Amniotic epithelial cell (primary cell): ENCODE data around the gene PACSIN2.
"Not testable (repeated sequence)": the region's sequence is repeated elsewhere in the genome, so short reads cannot be mapped to it uniquely, and the experiment has no call there.

Experiments
- DNase-seq: peaks from one replicate; pipeline ENCODE4 v3.0.0-alpha.2; 2010; ENCODE audit warnings: low read depth

The PACSIN2 gene

DNA sequence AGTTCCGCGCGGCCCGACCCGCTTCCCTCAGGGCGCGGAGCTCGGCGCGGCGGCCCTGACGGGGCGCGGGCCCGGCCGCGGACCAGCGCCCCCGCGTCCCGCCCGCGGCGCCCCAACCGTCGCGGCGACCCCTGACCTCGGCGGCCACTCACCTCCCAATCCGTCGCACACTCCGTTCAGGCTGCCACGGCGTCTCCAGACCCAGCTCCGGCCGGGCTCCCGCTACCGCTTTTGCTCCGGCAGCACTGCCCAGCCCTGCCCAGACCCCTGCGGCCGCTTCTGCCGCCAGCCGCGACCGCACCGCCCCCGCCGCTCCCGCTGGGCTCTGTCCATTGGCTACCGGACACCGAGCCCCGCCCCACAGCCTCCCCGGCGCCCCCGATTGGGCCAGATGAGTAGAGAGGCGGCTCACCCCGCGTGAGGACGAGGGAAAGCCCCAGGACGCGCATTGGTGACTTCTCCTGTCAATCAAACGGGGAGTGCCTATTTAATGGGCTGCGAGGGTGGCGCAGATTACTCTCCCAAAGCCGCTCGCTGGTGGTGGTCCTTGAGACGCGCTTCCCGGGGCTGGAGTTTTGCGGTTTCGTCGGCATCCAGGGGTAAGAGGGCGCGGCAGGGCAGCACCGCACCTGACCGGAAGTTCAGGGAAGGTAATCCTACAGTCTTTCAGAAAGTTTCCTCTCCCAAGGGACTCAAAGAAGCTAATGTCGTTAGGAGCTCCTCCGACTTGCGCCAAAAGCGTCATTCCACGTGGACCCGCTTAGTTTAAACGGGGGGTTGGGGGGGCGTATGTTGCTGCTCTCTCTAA, at the start of gene PACSIN2:
Gene PACSIN2 (minus strand): TSS at position 281 of the 808 bp plus-strand sequence. CDS start 103,069 bp downstream, outside the sequence.
- DNase-seq = peak; percentile 96

DNA sequence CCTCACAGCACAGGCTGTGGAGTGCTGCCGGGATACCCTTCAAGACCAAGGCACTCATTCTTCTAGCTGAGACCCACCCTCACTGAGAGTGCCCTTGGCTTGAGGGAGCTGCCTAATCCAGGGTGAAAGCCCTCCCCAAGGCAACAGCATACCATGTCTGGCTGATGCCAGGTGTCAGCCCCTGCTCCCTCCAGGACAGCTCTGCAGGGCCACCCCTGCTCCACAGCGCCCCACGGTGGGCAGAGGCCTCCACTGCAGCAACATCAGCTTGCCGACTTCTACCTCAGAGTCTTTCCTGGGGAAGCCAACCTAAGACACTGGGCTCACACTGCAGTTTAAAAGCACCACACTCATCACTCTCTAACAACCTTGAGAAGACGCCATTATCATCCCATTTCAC, 45.2 kb upstream of the PACSIN2 start:
- DNase-seq = no peak

DNA sequence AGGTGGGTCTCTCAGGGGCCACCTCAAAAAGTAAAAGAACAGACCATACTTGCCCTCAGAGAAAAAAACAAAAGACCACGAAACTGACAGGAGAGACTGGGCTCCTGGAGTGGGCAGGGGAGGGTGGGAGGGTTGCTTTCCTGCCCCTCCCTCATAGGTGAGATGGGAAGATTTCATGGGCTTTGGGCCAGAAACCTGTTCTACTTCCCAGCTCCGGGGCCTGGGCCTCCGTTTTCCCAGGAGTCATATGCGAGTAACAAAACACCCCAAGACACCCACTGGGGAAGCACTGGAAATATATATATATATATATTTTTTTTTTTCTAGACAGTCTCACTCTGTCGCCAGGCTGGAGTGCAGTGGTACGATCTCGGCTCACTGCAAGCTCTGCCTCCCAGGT, 42.7 kb upstream of the PACSIN2 start:
- DNase-seq = no peak

DNA sequence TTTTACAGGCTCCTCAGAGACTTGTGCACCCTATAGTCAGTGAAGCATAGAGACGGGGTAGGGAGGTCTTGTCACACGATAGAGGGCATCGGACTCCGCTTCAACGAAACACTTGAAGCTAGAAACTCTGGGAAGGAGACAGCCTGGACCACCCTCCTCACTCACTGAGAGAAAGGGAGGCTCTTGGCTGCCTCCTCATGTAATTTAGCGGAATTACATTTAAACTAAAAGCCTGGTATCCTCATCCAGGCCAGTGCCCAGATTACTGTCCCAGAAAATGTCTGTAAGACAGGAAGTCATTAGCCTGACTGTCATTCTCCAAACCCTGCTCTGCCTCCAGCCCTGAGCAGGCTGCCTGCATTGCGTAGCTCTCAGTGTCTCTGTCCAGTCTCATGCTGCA, 38.2 kb upstream of the PACSIN2 start:
- no peak for DNase-seq

- DNase-seq = no peak
Measured at GRCh38 chr22:43050995-43051394, 36.0 kb upstream of the PACSIN2 start.

DNA sequence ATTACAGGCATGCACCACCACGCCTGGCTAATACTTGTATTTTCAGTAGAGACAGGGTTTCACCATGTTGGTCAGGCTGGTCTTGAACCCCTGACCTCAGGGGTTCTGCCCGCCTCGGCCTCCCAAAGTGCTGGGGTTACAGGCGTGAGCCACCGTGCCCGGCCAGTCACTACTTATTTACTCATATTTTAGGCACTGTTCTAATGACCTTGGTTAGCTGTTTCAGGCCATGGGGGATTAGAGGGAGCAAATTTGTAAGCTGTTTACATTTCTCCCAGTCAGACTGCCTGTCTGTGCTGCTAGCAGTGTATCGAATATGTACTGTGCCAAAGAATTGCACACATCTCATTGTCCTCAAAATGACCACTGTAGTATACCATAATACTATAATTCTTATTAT, 32.7 kb upstream of the PACSIN2 start:
- DNase-seq = no peak

- no peak for DNase-seq
Measured at GRCh38 chr22:43044290-43044712, 29.4 kb upstream of the PACSIN2 start.

DNA sequence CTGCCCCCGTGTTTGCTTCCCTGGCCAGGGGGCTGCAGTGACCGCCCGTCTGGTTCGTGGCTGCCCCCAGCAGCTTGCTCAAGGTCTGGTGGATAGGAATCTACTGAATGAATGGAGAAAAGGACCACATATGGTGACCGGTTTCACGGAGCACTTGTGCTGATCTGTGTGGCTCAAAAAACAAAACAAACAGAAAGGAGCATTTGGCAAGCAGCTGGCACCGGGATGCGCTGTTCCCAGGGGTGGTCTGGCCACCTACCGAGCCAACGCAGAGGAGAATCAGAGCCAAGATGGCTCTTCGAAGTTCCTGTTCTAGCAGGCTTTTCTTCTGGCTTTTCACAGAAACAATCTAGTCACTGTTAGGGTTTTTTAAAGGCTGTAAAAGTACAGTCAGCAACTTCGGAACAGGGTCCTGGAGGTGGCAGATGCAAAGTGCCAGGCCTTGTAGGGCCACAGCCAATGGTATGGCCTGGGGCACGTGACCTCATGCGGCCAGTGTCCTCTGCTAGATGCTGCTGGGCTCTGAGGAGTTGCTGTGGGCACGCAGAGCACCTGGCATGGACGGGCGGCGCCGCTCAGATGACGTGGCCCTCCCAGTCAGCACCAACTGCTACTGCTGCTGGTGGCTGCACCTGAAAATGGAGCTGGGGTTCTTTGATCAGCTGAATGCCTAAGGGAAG, 27.3 kb upstream of the PACSIN2 start:
- no peak for DNase-seq

- DNase-seq = no peak
Measured at GRCh38 chr22:43039800-43040199, 24.9 kb upstream of the PACSIN2 start.

GRCh38 chr22:43038325-43038724, 23.4 kb upstream of the PACSIN2 start:
- no peak for DNase-seq

DNA sequence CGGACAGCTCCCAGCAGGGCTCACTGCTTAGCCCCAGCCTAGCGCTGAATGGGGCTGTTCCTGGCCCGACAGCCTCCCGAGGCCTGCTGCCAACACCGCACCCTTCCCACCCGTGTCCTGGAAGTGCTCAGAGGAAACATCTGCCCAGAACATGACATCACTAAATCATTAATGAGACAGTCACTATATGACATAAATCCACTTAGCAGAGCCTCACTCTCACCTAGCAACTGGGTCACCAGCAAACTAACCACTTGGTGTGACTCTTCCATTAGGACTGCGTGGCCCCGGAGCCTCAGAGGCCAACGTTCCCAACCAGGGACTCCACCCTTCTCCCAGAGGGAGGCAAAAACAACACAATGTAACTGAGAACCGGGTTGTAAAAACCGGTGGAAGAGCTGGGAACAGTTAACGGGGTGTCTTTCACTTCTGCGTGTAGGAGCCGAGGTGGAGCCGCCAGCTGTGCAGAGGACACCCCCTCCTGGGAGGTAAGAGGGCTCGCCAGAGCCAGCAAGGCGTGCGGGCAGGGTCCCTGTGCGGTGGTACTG, 21.4 kb upstream of the PACSIN2 start:
- peak; percentile 60 for DNase-seq

GRCh38 chr22:43035250-43035649, 20.3 kb upstream of the PACSIN2 start:
- no peak for DNase-seq

GRCh38 chr22:43031617-43032016, 16.7 kb upstream of the PACSIN2 start:
- DNase-seq = peak; percentile 85

DNA sequence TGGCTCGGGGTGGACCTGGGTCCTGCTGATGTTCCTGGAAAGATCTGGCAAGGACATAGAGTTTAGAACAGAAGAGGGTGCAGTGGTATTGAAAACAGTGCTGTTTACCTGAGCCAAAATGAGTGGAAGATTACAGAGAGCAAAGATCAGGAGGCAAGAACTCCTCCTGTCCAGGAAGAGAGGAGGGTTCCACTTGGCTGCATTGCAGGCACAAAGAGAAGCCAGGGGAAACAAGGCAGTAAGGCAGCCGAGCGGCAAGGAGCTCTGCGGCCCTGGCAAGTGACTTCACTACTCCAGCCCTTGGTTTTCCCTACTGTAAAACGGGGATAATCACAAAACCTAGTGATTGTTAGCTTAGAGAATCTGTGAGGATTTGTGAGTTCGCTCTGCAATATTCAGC, 3.7 kb upstream of the PACSIN2 start:
- no peak for DNase-seq

- no peak for DNase-seq
Measured at GRCh38 chr22:43017525-43018460, 2.8 kb upstream of the PACSIN2 start.

- not testable (repeated sequence) for DNase-seq
Measured at GRCh38 chr22:43016150-43016549, 1.2 kb upstream of the PACSIN2 start.

DNA sequence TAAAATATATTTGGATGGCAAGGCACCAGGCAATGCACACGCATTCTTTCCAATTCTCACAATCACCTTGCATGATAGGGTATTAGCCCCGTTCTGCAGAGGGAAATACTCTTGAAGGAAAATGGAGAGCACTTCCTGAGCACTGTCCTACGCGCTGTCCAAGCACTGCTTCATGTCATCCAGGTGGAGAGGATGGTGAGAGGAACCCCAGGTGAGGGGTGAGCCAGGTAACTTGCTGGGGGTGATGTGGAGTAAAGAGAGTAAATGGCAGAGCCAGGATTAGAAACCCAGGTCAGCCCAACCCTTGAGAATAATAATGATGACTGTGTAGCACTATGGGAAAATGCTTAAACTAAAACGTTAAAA, 711 bp upstream of the PACSIN2 start:
- no peak for DNase-seq

DNA sequence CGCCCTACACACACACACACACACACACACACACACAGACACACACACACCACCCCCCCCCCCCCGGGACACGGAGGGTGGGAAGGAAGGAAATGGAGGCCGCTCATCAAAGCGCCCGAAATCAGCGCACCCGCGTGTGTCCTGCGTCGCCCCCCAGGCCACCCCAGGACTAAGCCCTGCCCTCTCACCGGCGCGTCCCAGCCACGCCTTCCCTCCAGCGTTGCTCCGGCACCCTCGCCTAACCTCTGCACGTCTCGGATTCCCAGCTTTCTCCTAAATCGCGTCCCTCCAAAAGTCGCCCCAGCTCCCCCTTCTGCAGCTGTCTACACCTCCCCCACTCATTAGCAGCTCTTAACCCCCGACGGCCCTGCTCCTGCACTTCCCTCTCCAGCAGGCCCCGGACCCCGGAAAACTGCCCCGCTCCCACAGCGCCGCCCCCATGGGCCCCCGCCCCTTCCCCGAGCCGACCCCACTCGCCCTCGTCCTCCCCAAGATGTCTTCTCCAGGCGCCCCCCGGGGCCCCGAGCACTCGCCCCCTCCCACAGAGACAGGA, 557 bp downstream of the PACSIN2 start:
- DNase-seq = no peak

DNA sequence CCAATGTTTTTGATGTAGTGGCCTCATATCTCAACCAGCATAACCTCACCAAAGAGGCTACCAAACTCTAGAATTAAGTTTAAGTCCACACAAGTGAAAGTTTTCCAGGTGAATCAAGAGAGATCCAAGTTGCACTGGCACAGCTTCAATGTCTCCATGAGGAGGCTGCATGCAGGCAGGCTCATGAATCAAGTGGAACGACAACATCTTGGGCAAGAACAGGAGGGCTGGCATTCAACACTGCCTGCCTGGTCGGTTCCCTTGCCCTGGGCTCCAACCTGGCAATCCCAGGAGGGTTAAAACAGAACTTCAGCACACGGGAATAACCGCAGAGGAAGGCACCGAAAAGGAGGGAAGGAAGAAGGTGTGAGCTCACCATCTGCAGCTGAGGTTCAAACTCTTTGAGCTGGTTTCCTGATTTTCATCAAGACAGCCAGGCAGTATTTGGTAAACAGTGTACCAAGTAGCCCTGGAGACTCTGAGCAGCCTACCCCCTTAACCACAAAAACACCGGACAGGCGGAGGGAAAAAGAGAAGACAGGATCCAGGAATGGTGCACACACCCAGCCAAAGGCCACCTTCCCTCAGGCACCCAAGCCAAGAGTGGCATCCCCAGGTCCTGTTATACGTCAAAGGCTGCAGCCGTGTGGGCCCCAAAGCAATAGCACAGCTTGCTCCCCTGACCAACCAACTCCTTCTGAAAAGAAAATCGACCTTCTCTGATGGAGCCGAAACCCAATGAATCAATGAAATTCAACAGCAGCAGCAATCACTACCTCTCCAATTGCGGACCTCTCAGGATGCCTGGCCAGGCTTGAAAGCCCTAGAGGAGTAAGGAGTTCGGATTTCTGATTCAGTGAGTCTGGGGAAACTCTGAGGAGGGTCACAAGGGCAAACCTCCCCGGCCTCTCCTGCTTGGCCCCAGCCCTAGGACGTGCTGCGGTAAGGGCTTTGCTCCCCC, 1.3 kb downstream of the PACSIN2 start:
- peak; percentile 60 for DNase-seq

GRCh38 chr22:43012390-43012789, 2.6 kb downstream of the PACSIN2 start:
- no peak for DNase-seq

DNA sequence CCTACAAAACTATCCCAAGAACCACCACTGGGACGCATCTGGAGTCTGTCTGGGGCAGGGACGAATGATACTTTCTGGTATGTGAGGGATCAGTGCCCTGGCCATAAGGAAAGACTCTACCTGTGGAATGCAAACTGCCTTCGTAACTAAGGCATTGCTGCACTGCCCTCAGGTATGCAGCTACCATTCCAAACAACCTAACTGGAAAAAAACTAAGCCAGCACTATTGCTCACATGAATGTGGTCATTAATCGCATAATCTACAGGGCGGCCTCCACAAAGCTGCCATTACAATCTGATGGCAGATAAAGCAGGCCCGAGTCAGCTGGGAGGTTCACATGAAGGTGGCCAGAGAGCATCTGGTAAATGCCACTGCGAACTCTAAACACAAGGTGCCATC, 3.9 kb downstream of the PACSIN2 start:
- DNase-seq = peak; percentile 66
